ENCODE data around the gene TAOK1. TPM values are rescaled to one million over a fixed set of nuclear protein-coding genes. Genes with fewer than 3 reads are reported as not detected.
A peak's percentile ranks its signal among the peaks of the same experiment; 100 is the strongest.

TAOK1 gene
- total RNA-seq, 2 experiments from 2014 or later, result 21.8 to 21.9 TPM

DNA sequence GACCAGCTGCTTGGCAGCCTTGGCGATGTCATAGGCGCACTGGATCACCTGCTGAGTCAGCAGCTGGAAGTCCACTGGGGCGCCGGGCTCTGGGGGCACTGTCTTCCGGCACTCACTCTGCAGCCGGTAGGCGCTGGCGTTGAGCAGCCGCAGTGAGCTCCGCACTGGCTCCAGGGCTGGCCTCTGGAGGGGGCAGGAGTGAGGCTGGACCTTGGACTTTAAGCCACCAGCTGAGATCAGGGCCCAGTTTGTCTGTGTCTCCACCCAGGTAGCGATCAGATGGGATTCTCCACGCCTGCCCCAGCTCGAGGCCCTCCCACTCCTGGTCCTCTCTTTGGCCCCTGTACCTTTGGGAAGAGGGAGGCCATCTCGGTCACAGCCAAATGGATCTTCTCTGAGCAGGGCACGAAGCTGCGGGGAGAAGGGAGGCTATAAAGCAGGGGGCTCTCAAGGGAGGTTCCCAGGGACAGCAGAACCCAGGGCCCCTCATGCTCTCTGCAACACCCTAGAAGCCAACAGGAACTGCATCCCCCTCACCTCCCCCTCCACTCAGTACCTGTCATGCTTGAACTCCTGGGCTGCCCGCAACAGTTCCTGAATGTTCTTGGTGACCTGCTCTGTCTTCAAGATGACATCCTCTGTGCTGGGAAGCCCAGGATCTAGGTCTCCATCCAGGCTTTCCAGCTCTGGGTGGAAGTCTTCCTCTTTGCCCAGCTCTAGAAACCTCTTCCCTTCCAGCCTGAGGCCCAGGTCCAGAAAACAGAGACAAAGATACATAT is 184.8 kb downstream of the TAOK1 start:
- no peak overlapping the region for H3K27ac Mint-ChIP-seq
- CTCF ChIA-PET, result interaction anchor here (0.6 to 7.7 kb wide), 6 partner anchors 9 to 205 kb away, joined by 3 to 56 read pairs (median 4); partner anchors contain the start of gene ANKRD13B
- intact Hi-C loops (cut with micrococcal nuclease), result no loop called here
- no peaks in the 10 kb centered on the region for H3K9me3 Mint-ChIP-seq
- peaks cover 2% of the 10 kb centered on the region for H3K4me1 Mint-ChIP-seq (ENCODE audit: low read depth)
- peaks cover 19% of the 10 kb centered on the region for H3K36me3 Mint-ChIP-seq (ENCODE audit: low read depth)
- no peak for DNase-seq
- H3K27me3 Mint-ChIP-seq (ENCODE audit: low read depth), result no peaks in the 10 kb centered on the region
- H3K4me3 Mint-ChIP-seq, result no peak overlapping the region

DNA sequence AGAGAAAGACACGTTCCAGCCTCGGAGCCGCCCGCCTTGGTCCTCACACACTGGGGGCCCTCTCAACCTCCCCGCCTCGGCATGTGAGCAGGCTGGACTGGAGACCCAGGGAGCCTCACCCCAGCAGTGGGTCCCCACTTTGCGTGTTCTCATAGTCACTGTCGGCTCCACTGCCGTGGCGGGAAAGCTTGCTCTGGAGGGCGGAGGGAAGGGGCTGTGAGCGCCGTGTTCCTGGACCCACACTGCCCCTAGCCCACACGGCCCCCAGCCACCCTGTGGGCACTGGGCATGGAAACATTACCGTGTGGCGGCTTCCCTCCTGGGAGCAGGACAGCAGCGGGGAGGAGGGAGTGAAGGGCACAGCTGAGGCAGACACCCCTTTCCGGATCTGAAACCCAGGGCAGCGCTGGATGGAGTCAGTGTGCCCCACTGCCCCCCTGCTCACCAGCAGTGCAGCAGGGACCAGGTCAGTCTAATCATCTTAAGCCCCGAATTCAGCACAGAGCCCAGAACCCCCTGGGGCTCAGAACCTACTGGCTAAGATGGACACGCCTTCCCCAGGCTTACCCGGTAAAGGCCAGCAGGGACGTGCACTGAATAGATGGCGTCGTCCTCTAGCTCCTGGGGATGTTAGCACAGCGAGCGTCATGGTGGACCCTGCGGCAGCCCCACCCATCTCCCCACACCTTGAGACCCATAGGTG is 185.5 kb downstream of the TAOK1 start:
- no peak for DNase-seq
- H3K27me3 Mint-ChIP-seq (ENCODE audit: low read depth), result no peaks in the 10 kb centered on the region
- peaks cover 2% of the 10 kb centered on the region for H3K9me3 Mint-ChIP-seq
- H3K27ac Mint-ChIP-seq, result no peak overlapping the region
- no peak overlapping the region for H3K4me3 Mint-ChIP-seq
- CTCF ChIA-PET, result interaction anchor here (0.6 to 7.7 kb wide), 4 partner anchors 9 to 206 kb away, joined by 3 to 56 read pairs (median 5); partner anchors contain the start of gene ANKRD13B
- peaks cover 8% of the 10 kb centered on the region for H3K4me1 Mint-ChIP-seq (ENCODE audit: low read depth)
- intact Hi-C loops (cut with micrococcal nuclease), result no loop called here
- peaks cover 24% of the 10 kb centered on the region for H3K36me3 Mint-ChIP-seq (ENCODE audit: low read depth)

DNA sequence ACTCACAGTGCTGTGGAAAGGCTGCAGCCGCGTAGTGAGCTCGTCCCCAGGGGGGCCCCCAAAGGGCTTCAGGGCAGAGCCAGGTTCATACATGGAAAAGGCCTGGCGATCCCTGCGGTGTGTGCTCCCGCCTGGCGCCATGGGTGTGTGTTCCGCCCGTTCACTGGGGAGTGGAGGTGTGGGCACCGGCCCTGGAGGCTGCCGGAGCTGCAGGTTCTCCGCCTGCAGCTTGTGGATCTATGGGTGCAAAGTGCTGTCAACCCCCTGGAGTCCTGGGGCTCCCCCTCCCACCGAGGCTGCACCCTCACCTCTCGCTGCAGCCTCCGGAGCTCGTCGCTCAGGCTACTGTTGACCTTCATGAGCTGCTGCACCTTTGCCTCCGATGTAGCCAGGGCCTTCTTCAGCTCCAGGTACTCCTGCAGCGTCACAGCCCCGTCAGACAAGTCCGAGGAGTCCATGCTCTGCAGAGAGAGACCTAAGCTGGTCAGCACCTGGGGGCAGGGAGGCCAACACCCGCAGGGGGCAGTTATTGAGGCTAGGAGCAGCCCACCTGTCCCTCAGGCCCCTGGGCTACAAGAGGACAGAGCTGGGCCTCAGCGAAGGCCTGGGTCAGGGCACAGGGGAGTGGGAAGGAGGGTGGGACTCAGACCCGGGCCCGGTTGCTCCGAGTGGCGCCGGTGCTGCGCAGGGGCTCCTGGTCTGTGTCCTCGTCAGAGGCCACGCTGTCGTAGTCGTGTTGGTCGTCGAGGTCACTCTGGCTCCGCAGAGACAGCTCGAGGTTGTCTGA is 186.2 kb downstream of the TAOK1 start:
- peaks cover 2% of the 10 kb centered on the region for H3K9me3 Mint-ChIP-seq
- CTCF ChIA-PET, result interaction anchor here (0.8 to 7.7 kb wide), 4 partner anchors 8 to 207 kb away, joined by 4 to 56 read pairs (median 16); partner anchors contain the start of gene ANKRD13B
- peaks cover 16% of the 10 kb centered on the region for H3K4me1 Mint-ChIP-seq (ENCODE audit: low read depth)
- H3K27me3 Mint-ChIP-seq (ENCODE audit: low read depth), result no peaks in the 10 kb centered on the region
- no peak overlapping the region for H3K4me3 Mint-ChIP-seq
- H3K27ac Mint-ChIP-seq, result no peak overlapping the region
- no peak for DNase-seq
- intact Hi-C loops (cut with micrococcal nuclease), result no loop called here
- H3K36me3 Mint-ChIP-seq (ENCODE audit: low read depth), result peaks cover 25% of the 10 kb centered on the region

DNA sequence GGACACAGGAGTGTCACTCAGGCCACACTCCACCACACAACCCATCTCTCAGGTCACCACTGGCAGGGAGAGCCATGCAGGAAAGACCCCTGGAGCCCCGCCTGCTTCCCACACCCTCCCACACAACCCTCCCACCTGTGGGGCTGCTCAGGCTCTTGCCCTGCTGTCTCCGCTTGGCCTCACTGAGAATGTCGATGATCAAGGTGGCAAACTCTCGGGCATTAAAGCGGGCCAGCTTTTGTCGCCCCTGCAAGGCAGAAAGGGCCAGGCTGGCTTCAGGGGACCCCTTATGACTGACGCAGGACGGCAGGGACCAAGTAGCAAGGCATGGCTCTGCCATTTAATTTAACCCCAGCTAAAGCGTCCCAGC is 186.8 kb downstream of the TAOK1 start:
- no peak for DNase-seq
- peaks cover 16% of the 10 kb centered on the region for H3K4me1 Mint-ChIP-seq (ENCODE audit: low read depth)
- intact Hi-C loops (cut with micrococcal nuclease), result no loop called here
- no peak overlapping the region for H3K27ac Mint-ChIP-seq
- peaks cover 2% of the 10 kb centered on the region for H3K9me3 Mint-ChIP-seq
- H3K36me3 Mint-ChIP-seq (ENCODE audit: low read depth), result peaks cover 25% of the 10 kb centered on the region
- H3K4me3 Mint-ChIP-seq, result no peak overlapping the region
- no peaks in the 10 kb centered on the region for H3K27me3 Mint-ChIP-seq (ENCODE audit: low read depth)
- CTCF ChIA-PET, result interaction anchor here (0.8 to 7.7 kb wide), 3 partner anchors 15 to 207 kb away, joined by 4 to 56 read pairs (median 28); partner anchors contain the start of gene ANKRD13B

DNA sequence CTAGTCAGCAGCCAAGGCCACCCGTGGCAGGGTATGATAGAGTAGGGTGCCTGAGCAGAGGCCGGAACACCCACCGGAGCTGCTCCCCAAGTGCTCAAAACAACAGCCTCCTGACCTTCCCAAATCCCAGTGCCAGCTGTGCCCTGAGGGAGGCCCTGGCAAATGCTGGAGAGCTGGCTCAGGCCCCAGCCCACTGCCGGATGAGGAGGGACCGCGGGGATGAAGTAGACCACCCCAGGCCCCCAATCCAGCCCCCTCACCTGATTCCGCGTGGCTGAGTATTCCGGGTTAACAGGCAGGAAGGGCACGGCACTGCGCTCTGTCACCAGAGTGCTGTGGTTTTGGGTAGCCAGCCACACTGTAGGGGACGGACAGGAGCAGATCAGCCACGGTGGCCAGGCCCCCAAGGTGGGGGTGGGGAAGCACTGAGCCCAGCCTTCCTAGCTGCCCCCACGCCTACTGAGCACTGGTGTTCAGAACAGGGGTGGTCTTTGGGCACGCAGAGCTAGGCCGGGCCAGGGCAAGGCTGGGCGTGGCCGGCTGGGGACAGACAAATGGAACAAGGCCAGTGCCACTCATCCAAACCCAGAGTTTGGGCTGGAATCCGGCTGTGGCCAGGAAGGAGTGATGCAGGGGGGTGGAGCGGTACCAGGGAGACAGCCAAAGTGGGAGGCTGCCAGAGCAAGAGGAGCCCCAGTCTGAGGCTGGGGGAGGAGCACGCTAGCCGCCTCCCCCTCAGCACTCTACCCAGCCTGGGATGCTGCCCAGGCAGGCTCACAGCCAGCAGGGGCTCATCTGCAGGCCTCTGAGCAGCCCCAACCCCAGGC is 187.4 kb downstream of the TAOK1 start:
- DNase-seq, result no peak
- CTCF ChIA-PET, result interaction anchor here (0.8 to 7.7 kb wide), 6 partner anchors 8 to 208 kb away, joined by 3 to 56 read pairs (median 17); partner anchors contain the start of gene ANKRD13B
- Mint-ChIP-seq H3K4me3 (no peak overlapping the region), H3K9me3 (peaks cover 2% of the 10 kb centered on the region), H3K27me3 (ENCODE audit: low read depth) (no peaks in the 10 kb centered on the region), H3K27ac (no peak overlapping the region), H3K36me3 (ENCODE audit: low read depth) (peaks cover 28% of the 10 kb centered on the region), H3K4me1 (ENCODE audit: low read depth) (peaks cover 16% of the 10 kb centered on the region)
- intact Hi-C loops (cut with micrococcal nuclease), result no loop called here

DNA sequence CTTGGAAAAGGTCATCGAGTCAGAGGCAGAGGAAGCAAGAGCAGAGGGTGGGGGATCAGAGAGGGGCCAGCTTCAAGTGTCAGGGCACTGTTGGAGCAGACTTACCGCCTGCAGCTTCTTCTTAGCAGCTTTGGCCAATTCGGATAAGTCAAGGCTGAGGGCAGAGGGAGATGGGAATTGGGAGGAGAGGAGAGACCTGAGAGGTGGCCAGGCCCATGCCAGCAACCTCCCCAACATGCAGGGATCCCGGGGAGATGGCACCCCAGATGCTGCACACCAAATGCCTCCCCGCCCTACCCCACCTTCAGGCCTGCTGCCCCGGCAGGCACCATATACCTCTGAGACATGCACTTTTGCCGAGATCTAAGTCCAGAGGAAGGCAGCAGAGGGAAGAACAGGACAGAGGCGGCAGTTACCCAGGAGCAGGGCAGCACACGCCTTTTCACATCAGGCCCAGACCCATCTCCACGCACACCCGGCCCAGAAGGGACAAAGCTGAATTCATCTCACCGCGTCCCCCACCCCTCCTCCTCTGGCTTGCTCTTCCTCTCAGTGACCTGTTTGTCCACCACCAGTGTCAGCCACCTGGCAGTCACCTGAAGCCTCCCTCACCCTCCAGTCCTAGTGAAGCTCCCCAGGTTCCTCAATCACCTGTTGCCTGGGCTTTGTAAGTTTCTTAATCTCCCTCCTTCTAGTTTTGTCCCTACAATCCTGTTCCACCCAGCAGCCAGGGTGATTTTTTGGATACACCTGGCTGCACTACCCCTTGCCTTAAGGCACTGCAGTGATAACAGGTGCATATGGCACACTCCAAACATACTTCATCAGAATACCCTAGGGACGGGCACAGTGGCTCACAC is 188.7 kb downstream of the TAOK1 start:
- Mint-ChIP-seq H3K27me3 (ENCODE audit: low read depth) (no peaks in the 10 kb centered on the region), H3K4me1 (ENCODE audit: low read depth) (peaks cover 16% of the 10 kb centered on the region), H3K27ac (no peak overlapping the region), H3K4me3 (no peak overlapping the region), H3K36me3 (ENCODE audit: low read depth) (peaks cover 26% of the 10 kb centered on the region), H3K9me3 (peaks cover 2% of the 10 kb centered on the region)
- intact Hi-C loops (cut with micrococcal nuclease), result no loop called here
- CTCF ChIA-PET, result interaction anchor here (0.6 to 7.7 kb wide), 11 partner anchors 9 to 633 kb away, joined by 3 to 56 read pairs (median 3); partner anchors contain the start of genes ANKRD13B and TP53I13
- no peak for DNase-seq

DNA sequence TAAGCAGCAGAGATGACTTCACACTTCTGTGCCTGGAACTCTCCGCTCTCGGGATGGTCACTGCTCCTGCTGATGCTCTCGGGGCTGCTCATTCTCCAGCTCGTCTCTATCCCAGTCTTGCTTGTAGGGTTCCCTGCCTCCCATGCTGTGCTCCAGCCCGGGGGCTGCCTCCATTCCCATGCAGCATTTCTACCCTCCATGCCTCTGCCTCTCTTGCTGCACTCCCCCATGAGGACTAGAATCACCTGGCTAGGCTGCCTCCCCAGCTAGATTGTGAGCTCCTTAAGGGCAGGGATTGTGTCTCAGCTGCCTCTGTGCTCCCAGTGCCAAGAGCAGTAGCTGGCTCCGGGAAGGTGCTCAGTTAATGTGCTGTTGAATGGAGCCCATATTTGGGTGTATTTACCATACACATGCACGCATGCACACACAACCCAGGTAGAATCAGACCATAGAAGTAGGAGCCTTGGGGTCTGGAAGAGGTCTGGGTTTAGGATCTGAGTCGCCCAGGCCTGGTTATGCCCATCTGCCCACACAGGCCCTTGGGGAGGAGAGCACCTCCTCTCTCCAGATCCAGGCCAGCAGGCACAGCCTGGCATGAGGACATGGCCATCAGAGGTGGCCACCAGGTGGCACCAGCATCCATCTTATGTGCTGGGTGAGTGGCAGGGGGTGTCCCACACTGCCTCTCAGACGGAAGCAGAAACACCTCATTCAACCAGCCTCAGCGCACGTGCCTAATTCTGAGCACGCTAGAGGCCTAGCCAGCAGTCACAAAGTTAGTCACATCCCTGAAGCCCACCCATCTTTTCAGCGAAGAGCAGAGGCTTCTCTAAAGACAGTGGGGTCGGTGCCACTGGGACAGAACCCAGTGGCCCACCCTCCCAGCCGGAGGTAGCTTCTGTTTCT is 190.0 kb downstream of the TAOK1 start:
- no peaks in the 10 kb centered on the region for H3K27me3 Mint-ChIP-seq (ENCODE audit: low read depth)
- peaks cover 26% of the 10 kb centered on the region for H3K36me3 Mint-ChIP-seq (ENCODE audit: low read depth)
- H3K4me1 Mint-ChIP-seq (ENCODE audit: low read depth), result peaks cover 24% of the 10 kb centered on the region
- intact Hi-C loops (cut with micrococcal nuclease), result loop anchor here (1.0 kb wide), 7 partner anchors 11 to 513 kb away; partner anchors contain the start of gene SSH2
- H3K9me3 Mint-ChIP-seq, result peaks cover 2% of the 10 kb centered on the region
- no peak overlapping the region for H3K4me3 Mint-ChIP-seq
- peak; percentile 96 for DNase-seq
- CTCF ChIA-PET, result interaction anchor here (0.6 to 7.7 kb wide), 16 partner anchors 8 to 351 kb away, joined by 3 to 56 read pairs (median 3); partner anchors contain the start of genes ANKRD13B and TP53I13
- peak overlapping the region; percentile 77 for H3K27ac Mint-ChIP-seq

DNA sequence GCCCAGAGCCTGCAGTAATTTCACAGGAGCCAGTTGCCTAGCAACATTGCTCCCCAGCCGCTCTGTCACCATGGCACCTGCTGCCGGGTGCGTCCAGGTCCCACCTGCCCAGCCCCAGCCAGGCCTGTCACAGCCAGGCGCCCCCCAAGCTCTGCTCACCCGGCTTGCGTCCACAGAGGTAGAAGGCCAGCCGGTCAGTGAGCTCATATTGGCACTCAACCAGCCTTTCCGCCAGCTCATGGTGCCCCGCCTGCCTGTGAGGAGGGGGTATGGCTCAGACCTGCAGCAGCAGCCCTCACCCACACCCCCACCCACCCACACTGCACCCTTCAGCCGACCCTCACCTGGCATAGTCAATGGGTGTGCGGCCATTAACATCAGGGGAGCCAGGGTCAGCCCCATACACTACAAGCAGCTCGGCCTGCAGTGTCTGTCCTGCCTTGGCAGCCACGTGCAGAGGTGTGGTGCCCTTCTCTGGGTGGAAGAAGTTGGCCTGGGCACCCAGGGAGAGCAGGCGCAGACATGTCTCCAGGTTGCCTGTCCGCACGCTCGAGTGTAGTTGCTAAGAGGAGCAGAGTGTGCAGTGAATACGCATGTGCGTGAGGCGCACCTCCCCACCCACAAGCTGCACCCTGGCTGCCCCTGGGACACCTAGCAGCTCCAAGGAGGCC is 191.6 kb downstream of the TAOK1 start:
- Mint-ChIP-seq H3K27ac (no peak overlapping the region), H3K4me3 (no peak overlapping the region), H3K9me3 (peaks cover 2% of the 10 kb centered on the region), H3K4me1 (ENCODE audit: low read depth) (peaks cover 38% of the 10 kb centered on the region), H3K27me3 (ENCODE audit: low read depth) (no peaks in the 10 kb centered on the region), H3K36me3 (ENCODE audit: low read depth) (peaks cover 26% of the 10 kb centered on the region)
- no peak for DNase-seq
- intact Hi-C loops (cut with micrococcal nuclease), result no loop called here
- CTCF ChIA-PET, result interaction anchor here (1.0 to 7.7 kb wide), 9 partner anchors 9 to 438 kb away, joined by 3 to 56 read pairs (median 6); partner anchors contain the start of gene ANKRD13B

DNA sequence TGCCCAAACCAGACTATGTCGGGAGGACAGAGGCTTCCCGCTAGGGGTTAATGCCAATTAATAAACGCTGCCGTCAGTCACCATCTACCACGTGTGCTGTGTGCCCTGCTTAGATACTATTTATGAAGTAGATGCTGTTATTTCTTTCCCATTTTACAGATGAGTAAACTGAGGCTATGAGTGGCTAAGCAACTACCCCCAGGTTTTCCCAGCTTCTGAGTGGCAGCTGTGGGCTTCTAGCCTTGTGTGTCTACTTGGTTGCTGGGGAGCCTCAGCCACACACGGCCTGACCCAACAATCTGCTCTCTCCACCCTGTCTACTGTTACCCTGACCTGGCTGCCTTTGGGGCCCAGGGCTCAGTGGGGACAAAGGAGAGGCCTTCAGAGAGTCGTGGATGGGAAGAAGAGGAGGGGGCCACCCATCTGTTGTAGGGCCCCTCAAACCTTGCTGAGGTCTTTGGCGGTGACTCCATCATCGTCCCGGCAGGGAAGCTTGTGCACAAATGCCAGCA is 192.1 kb downstream of the TAOK1 start:
- no peak for DNase-seq
- CTCF ChIA-PET, result interaction anchor here (1.0 to 7.7 kb wide), 5 partner anchors 9 to 439 kb away, joined by 3 to 56 read pairs (median 28); partner anchors contain the start of gene ANKRD13B
- Mint-ChIP-seq H3K36me3 (ENCODE audit: low read depth) (peaks cover 26% of the 10 kb centered on the region), H3K9me3 (peaks cover 2% of the 10 kb centered on the region), H3K27me3 (ENCODE audit: low read depth) (no peaks in the 10 kb centered on the region), H3K4me3 (no peak overlapping the region), H3K4me1 (ENCODE audit: low read depth) (peaks cover 44% of the 10 kb centered on the region), H3K27ac (peak overlapping the region; percentile 21)
- intact Hi-C loops (cut with micrococcal nuclease), result no loop called here
